ENCODE measurements around the gene SDK2. TPM values are rescaled to one million over a fixed set of nuclear protein-coding genes. Genes with fewer than 3 reads are reported as not detected.

SDK2 gene
- total and polyA plus RNA-seq, 9 of the 15 experiments (the other 6 are each of a cell fraction or from before 2014, with no cell fraction given): 0.04 TPM; not detected in 8

DNA sequence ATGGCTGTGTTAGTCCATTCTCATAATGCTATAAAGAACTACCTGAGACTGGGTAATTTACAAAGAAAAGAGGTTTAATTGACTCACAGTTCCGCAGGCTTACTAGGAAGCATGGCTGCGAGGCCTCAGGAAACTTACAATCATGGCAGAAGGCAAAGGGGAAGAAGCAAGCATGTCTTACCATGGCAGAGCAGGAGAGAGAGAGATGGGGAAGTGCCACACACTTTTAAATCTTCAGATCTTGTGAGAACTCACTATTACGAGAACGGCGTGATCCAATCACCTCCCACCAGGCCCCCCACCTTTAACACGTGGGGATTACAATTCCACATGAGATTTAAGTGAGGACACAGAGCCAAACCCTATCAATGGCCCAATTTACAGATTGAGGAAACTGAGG, 96.5 kb downstream of the SDK2 start (continued):
- TF ChIP-seq ZNF778 (CRISPR knock-in tag; IDR thresholded peaks at IDR 0.05): no peak
- no peak for TF ChIP-seq SREBF2 (CRISPR knock-in tag; IDR thresholded peaks at IDR 0.05)
- TF ChIP-seq NFE2L1 (tag; IDR thresholded peaks at IDR 0.05; ENCODE audit: borderline replicate concordance, low read depth): no peak
- no peak for TF ChIP-seq CBFA2T3 (IDR thresholded peaks at IDR 0.05)
- TF ChIP-seq L3MBTL2 (IDR thresholded peaks at IDR 0.05): no peak
- no peak for TF ChIP-seq ZNF24 (IDR thresholded peaks at IDR 0.05)
- no peak for TF ChIP-seq SP1 (CRISPR knock-in tag; IDR thresholded peaks at IDR 0.05)
- TF ChIP-seq, protein P1, sequence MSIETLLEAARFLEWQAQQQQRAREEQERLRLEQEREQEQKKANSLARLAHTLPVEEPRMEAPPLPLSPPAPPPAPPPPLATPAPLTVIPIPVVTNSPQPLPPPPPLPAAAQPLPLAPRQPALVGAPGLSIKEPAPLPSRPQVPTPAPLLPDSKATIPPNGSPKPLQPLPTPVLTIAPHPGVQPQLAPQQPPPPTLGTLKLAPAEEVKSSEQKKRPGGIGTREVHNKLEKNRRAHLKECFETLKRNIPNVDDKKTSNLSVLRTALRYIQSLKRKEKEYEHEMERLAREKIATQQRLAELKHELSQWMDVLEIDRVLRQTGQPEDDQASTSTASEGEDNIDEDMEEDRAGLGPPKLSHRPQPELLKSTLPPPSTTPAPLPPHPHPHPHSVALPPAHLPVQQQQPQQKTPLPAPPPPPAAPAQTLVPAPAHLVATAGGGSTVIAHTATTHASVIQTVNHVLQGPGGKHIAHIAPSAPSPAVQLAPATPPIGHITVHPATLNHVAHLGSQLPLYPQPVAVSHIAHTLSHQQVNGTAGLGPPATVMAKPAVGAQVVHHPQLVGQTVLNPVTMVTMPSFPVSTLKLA (conservative IDR thresholded peaks at IDR 0.05): no peak

DNA sequence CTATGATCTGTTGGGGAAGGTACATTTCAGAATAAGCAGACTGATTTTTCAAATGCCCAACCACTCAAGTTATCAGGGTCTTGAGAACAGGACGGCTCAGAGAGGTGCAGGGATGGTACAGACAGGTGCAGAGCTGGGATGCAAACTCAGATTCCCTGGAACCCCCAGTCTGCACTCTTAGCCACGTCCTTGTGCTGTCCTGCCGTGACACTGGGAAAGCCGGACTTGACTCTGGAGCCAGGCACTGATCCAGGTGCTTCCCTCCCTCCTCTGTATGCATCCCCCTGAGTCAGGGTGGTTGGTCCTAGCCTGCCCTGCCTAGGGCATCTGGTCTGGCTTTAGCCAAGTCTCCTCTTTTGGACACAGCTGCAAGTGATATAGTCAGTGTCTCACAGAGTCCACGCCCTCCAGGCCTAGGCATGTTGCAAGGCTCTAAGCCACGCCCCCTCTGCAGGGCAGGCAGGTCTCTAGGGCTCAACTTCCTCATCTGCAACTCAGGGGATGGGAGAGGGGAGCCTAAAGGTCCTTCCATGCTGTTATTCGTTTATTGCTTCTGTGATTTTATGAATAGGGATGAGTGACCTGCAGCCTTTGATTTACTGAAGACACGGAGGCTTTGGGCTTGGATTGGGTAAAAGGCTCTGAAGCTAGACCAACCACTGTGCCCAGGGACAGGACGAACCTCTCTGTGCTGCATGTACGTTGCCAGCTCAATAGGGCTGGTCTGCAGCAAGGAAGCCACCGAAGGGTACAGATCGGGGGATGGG, 97.3 kb downstream of the SDK2 start:
- Histone ChIP-seq H3K4me3 (no peak overlapping the region), H3K27ac (ENCODE audit: extremely low read depth, low read depth, low read length) (no peak overlapping the region), H2AFZ (ENCODE audit: low read depth, low read length) (no peak overlapping the region), H3K9me3 (replicated peaks; ENCODE audit: control insufficient read depth, insufficient read depth, low read depth, low read length) (no peaks in the 10 kb centered on the region), H4K20me1 (replicated peaks; ENCODE audit: control insufficient read depth, insufficient read depth, low read length) (peaks cover 11% of the 10 kb centered on the region; the same call in 1 of the 2 replicates), H3K79me2 (ENCODE audit: control insufficient read depth, insufficient read depth, low read length) (no peaks in the 10 kb centered on the region), H3K9me1 (ENCODE audit: control insufficient read depth, insufficient read depth, low read length) (no peaks in the 10 kb centered on the region), H3K36me3 (ENCODE audit: control insufficient read depth, insufficient read depth, low read length) (no peaks in the 10 kb centered on the region), H3K9ac (ENCODE audit: insufficient read depth in 1 of 2, low read depth in 2 of 2, low read length in 2 of 2) (no peak overlapping the region), H3K27me3 (ENCODE audit: control insufficient read depth in 2 of 2, insufficient read depth in 2 of 2, low read length in 2 of 2) (peaks cover 3 to 62% of the 10 kb centered on the region in 2 experiments; a peak in 4 of 5 replicates), H3K4me2 (ENCODE audit: insufficient read depth, low read length) (no peak overlapping the region), H3K4me1 (replicated peaks in 1 of 2; ENCODE audit: control insufficient read depth in 2 of 2, insufficient read depth in 2 of 2, low read length in 2 of 2) (no peaks in the 10 kb centered on the region; a peak in 1 of 5 replicates)
- FAIRE-seq (peak; percentile 67), ATAC-seq (peak; percentile 96), DNase-seq (ENCODE audit: extremely low read depth in 1 of 4, low spot score in 3 of 4) (peak; percentile 64 to 69 (median 66))
- POLR2A ChIA-PET: interaction anchor here (1.1 kb wide), 1 partner anchor 9 kb away, joined by 3 read pairs; no protein-coding TSS in a partner anchor
- BruUV-seq (replicated peaks): no TSS peak
- intact Hi-C loops (cut with micrococcal nuclease): loop anchor here (10.0 kb wide), 1 partner anchor 122 kb away; no protein-coding TSS in a partner anchor
- in situ Hi-C loops (cut with MboI): no loop called here
- 2% methylated on average over 12 of the region's 12 CpGs for WGBS (ENCODE audit: insufficient coverage, low coverage, missing lambda C conversion rate)
- CTCF ChIA-PET (ENCODE audit: low intra/inter-chr PET ratio): no interaction called here
- TF ChIP-seq, protein P2, sequence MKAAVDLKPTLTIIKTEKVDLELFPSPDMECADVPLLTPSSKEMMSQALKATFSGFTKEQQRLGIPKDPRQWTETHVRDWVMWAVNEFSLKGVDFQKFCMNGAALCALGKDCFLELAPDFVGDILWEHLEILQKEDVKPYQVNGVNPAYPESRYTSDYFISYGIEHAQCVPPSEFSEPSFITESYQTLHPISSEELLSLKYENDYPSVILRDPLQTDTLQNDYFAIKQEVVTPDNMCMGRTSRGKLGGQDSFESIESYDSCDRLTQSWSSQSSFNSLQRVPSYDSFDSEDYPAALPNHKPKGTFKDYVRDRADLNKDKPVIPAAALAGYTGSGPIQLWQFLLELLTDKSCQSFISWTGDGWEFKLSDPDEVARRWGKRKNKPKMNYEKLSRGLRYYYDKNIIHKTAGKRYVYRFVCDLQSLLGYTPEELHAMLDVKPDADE (conservative IDR thresholded peaks at IDR 0.05; ENCODE audit: control insufficient read depth, low read depth, low read length): no peak
- no peak for TF ChIP-seq CEBPG (CRISPR knock-in tag; IDR thresholded peaks at IDR 0.05)
- 0 out of 4 replicates have a peak, but pooled peaks of 1 of the 2 experiments have one; percentile 25 for TF ChIP-seq CEBPG (tag; conservative IDR thresholded peaks at IDR 0.05 in 1 of 2, IDR thresholded peaks at IDR 0.05 in 1 of 2)
- TF ChIP-seq PTTG1 (tag; IDR thresholded peaks at IDR 0.05; ENCODE audit: low read depth): no peak
- TF ChIP-seq HLTF (IDR thresholded peaks at IDR 0.05): no peak
- peak; percentile 87 for TF ChIP-seq CEBPB (tag; IDR thresholded peaks at IDR 0.05)
- TF ChIP-seq MAFG (tag; conservative IDR thresholded peaks at IDR 0.05): no peak
- TF ChIP-seq, protein P3, sequence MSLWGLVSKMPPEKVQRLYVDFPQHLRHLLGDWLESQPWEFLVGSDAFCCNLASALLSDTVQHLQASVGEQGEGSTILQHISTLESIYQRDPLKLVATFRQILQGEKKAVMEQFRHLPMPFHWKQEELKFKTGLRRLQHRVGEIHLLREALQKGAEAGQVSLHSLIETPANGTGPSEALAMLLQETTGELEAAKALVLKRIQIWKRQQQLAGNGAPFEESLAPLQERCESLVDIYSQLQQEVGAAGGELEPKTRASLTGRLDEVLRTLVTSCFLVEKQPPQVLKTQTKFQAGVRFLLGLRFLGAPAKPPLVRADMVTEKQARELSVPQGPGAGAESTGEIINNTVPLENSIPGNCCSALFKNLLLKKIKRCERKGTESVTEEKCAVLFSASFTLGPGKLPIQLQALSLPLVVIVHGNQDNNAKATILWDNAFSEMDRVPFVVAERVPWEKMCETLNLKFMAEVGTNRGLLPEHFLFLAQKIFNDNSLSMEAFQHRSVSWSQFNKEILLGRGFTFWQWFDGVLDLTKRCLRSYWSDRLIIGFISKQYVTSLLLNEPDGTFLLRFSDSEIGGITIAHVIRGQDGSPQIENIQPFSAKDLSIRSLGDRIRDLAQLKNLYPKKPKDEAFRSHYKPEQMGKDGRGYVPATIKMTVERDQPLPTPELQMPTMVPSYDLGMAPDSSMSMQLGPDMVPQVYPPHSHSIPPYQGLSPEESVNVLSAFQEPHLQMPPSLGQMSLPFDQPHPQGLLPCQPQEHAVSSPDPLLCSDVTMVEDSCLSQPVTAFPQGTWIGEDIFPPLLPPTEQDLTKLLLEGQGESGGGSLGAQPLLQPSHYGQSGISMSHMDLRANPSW (CRISPR knock-in tag; IDR thresholded peaks at IDR 0.05): no peak

Measured in K562 (cell line).